Osteoblast (primary cell): Measurements from ENCODE around the gene SNX30. TPM values are rescaled to one million over a fixed set of nuclear protein-coding genes. Genes with fewer than 3 reads are reported as not detected.

ENCODE experiments used
- DNase-seq: peaks from one replicate; pipeline ENCODE4 v3.0.0; 2011; ENCODE audit warnings: low spot score, mixed read lengths; ENCODE audit not compliant: insufficient read length; ENCODE audit errors: missing footprints
- H2AFZ ChIP-seq: 2 replicates; pipeline ENCODE4 v1.6.0; 2011; ENCODE audit warnings: mild to moderate bottlenecking, low read length
- H3K27ac ChIP-seq: 2 replicates; pipeline ENCODE4 v1.5.1; 2011; ENCODE audit warnings: mild to moderate bottlenecking, low read depth, low read length, moderate library complexity
- H3K27me3 ChIP-seq: 2 replicates; pipeline ENCODE4 v1.6.0; 2012; ENCODE audit warnings: mild to moderate bottlenecking, control low read depth, inconsistent platforms, low read length, moderate library complexity; ENCODE audit not compliant: insufficient read depth
- H3K36me3 ChIP-seq: 2 replicates; pipeline ENCODE4 v1.5.1; 2011; ENCODE audit warnings: mild to moderate bottlenecking, low read length, control low read depth, moderate library complexity; ENCODE audit not compliant: insufficient read depth
- H3K4me1 ChIP-seq: 2 replicates; pipeline ENCODE4 v1.5.1; 2011; ENCODE audit warnings: mild to moderate bottlenecking, low read length, control low read depth, moderate library complexity; ENCODE audit not compliant: insufficient read depth
- H3K4me2 ChIP-seq: 2 replicates; pipeline ENCODE4 v1.6.0; 2011; ENCODE audit warnings: mild to moderate bottlenecking, low read length; ENCODE audit not compliant: insufficient read depth
- H3K4me3 ChIP-seq: fragments of 200-600 bp; sonication (generic); 3 replicates; pipeline ENCODE4 v1.5.1; 2012; ENCODE audit warnings: mild to moderate bottlenecking, low read length, inconsistent platforms; ENCODE audit not compliant: insufficient read depth
- H3K79me2 ChIP-seq: 2 replicates; pipeline ENCODE4 v1.6.0; 2012; ENCODE audit warnings: mild to moderate bottlenecking, low read length, control low read depth, inconsistent platforms; ENCODE audit not compliant: insufficient read depth
- H3K9me3 ChIP-seq: 2 replicates; pipeline ENCODE4 v1.5.1; 2011; ENCODE audit warnings: low read depth, low read length, control low read depth
- H4K20me1 ChIP-seq: 2 replicates; pipeline ENCODE4 v1.6.0; 2012; ENCODE audit warnings: mild to moderate bottlenecking, low read length, control low read depth; ENCODE audit not compliant: insufficient read depth
- total RNA-seq: library from RNA; depleted of rRNA; stranded (reverse); fragments of >200 nt; gene quantifications from 2 replicates; pipeline ENCODE4 v1.2.3, GENCODE V29; 2012
- TF ChIP-seq, protein P1 (sequence below): IDR thresholded peaks from 2 replicates; pipeline ENCODE4 v1.5.1; 2011; ENCODE audit warnings: mild to moderate bottlenecking, low read depth, low read length, moderate library complexity; ENCODE audit errors: extremely low read depth

The SNX30 gene
- total RNA-seq, 1 donor: 38.7 TPM

DNA sequence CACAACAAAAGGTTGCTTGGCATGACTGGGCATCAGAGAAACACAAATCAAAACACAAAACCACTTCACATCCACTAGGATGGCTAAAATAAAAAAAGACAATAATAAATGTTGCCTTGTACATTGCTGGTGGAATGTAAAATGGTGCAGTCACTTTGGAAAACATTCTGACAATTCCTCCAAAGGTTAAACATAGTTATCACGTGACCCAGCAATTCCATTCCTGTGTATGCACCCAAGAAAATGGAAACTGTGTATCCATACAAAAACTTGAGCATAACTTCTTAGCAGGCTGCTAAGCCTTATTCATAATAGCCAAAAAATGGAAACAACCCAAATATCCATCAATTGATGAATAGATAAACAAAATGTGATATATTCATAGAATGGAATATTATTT is 150.3 kb downstream of the SNX30 start:
- no peaks in the 10 kb centered on the region for H3K36me3 ChIP-seq
- no peaks in the 10 kb centered on the region for H3K79me2 ChIP-seq
- H3K27me3 ChIP-seq: no peaks in the 10 kb centered on the region
- no peak for DNase-seq
- peaks cover 5% of the 10 kb centered on the region for H3K4me1 ChIP-seq
- H4K20me1 ChIP-seq: no peaks in the 10 kb centered on the region
- H3K4me3 ChIP-seq: no peak overlapping the region
- TF ChIP-seq, protein P1, sequence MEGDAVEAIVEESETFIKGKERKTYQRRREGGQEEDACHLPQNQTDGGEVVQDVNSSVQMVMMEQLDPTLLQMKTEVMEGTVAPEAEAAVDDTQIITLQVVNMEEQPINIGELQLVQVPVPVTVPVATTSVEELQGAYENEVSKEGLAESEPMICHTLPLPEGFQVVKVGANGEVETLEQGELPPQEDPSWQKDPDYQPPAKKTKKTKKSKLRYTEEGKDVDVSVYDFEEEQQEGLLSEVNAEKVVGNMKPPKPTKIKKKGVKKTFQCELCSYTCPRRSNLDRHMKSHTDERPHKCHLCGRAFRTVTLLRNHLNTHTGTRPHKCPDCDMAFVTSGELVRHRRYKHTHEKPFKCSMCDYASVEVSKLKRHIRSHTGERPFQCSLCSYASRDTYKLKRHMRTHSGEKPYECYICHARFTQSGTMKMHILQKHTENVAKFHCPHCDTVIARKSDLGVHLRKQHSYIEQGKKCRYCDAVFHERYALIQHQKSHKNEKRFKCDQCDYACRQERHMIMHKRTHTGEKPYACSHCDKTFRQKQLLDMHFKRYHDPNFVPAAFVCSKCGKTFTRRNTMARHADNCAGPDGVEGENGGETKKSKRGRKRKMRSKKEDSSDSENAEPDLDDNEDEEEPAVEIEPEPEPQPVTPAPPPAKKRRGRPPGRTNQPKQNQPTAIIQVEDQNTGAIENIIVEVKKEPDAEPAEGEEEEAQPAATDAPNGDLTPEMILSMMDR: no peak
- H2AFZ ChIP-seq: no peak overlapping the region
- no peaks in the 10 kb centered on the region for H3K9me3 ChIP-seq
- H3K27ac ChIP-seq: no peak overlapping the region
- no peak overlapping the region for H3K4me2 ChIP-seq

DNA sequence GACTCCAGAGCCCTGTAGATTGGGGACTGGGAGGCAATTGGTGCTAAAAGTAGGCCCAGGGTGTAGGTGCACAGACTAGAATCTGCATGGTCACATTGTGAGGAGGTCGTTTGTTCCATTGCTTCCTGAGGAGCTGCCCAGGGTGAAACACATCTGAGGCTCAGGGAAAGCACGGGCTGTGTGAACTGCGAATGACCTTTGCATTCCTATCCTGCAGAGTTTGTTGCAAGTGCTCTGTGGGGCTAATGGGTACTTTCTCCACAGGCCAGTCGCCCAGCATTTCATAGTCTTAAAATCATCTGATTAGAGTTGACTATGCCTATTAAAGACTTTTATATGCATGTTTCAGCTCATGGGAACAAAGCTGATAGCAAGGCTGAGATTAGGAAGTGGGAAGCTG is 154.5 kb downstream of the SNX30 start:
- Histone ChIP-seq H3K36me3 (no peaks in the 10 kb centered on the region), H3K27ac (no peak overlapping the region), H3K4me3 (no peak overlapping the region), H2AFZ (no peak overlapping the region), H3K27me3 (peaks cover 1% of the 10 kb centered on the region), H3K4me2 (no peak overlapping the region), H3K9me3 (no peaks in the 10 kb centered on the region), H3K79me2 (no peaks in the 10 kb centered on the region), H3K4me1 (peaks cover 5% of the 10 kb centered on the region), H4K20me1 (no peaks in the 10 kb centered on the region)
- TF ChIP-seq, protein P1: no peak
- no peak for DNase-seq

DNA sequence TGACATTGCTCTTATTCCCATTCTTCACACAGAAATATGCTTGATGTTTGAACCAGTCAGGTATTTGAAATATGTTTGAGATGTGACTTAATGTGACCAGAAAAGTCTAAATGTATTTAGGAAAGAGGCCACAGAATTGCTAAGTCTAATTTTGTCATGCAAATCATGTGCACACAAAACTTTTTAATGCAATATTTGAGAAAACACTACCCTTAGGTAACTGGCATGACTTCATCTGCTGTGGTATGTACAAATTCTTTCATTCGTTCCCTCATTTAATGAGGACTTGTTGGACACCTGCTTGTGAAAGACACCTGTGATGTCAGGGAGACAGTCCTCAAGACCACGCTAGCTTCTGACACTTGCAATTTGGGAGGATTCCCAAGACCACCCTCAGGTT is 161.2 kb downstream of the SNX30 start:
- H3K4me3 ChIP-seq: no peak overlapping the region
- H3K4me2 ChIP-seq: no peak overlapping the region
- H3K27ac ChIP-seq: no peak overlapping the region
- no peaks in the 10 kb centered on the region for H3K9me3 ChIP-seq
- H4K20me1 ChIP-seq: no peaks in the 10 kb centered on the region
- no peak overlapping the region for H2AFZ ChIP-seq
- no peaks in the 10 kb centered on the region for H3K79me2 ChIP-seq
- TF ChIP-seq, protein P1: no peak
- H3K4me1 ChIP-seq: no peaks in the 10 kb centered on the region
- H3K27me3 ChIP-seq: peaks cover 25% of the 10 kb centered on the region
- DNase-seq: no peak
- H3K36me3 ChIP-seq: no peaks in the 10 kb centered on the region

DNA sequence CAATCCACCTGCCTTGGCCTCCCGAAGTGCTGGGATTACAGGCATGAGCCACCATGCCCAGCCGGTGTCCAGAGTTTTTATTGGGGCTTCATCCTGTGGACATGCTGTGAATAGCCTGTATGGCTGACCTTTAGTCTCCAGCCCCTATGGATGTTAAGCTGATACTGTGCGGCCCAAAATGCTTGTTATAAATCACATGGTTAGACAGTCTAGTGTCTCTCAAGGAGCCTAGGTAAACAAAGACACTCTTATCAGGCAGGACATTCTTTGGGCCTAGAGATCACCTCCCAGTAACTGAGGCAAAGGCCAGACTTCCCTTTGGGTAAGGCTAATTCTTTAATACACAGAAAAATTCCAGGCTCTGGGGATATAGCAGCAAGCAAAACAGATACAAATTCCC is 162.1 kb downstream of the SNX30 start:
- no peak overlapping the region for H3K4me2 ChIP-seq
- TF ChIP-seq, protein P1: no peak
- DNase-seq: no peak
- no peaks in the 10 kb centered on the region for H3K79me2 ChIP-seq
- peaks cover 32% of the 10 kb centered on the region for H3K27me3 ChIP-seq
- H2AFZ ChIP-seq: no peak overlapping the region
- H4K20me1 ChIP-seq: no peaks in the 10 kb centered on the region
- H3K9me3 ChIP-seq: no peaks in the 10 kb centered on the region
- no peak overlapping the region for H3K27ac ChIP-seq
- H3K4me3 ChIP-seq: no peak overlapping the region
- no peaks in the 10 kb centered on the region for H3K4me1 ChIP-seq
- H3K36me3 ChIP-seq: no peaks in the 10 kb centered on the region
